Omental fat pad (tissue), 4 donors: ENCODE data around the gene C10orf95. TPM values are rescaled to one million over a fixed set of nuclear protein-coding genes. Genes with fewer than 3 reads are reported as not detected.

Experiments
- ATAC-seq: fragments of 150-250 bp; one replicate; pipeline ENCODE4 v1.9.1; 2016; ENCODE audit warnings: mild to moderate bottlenecking, moderate library complexity; ENCODE audit not compliant: low FRiP score
- DNase-seq: peaks from one replicate; pipeline ENCODE4 v3.0.0-alpha.2; 2019; ENCODE audit warnings: low spot score
- CTCF ChIP-seq, 3 donors: fragments of 450-650 bp; IDR thresholded peaks; one replicate each; pipeline ENCODE4 v1.5.1; 2016 to 2017; ENCODE audit warnings: antibody characterized with exemption in 3 of 3, mild to moderate bottlenecking in 3 of 3, moderate library complexity in 2 of 3
- total RNA-seq, 4 donors: library from RNA; depleted of rRNA; stranded (reverse); fragments of >200 nt; gene quantifications; one replicate each; pipeline ENCODE4 v1.1.0, GENCODE V29; 2016

Gene C10orf95
- total RNA-seq, 4 donors from 2014 or later = 0.84 TPM; not detected in 3

- no peak for TF ChIP-seq CTCF (IDR thresholded peaks at IDR 0.05)
- DNase-seq (no peak), ATAC-seq (no peak)
Measured at GRCh38 chr10:102411341-102412255, 39.7 kb downstream of the C10orf95 start.

- ATAC-seq (no peak), DNase-seq (no peak)
- TF ChIP-seq CTCF (IDR thresholded peaks at IDR 0.05) = no peak
Measured at GRCh38 chr10:102410429-102411073, 40.8 kb downstream of the C10orf95 start.

GRCh38 chr10:102409604-102410428, 41.5 kb downstream of the C10orf95 start:
- no peak for ATAC-seq
- no peak for DNase-seq
- no peak for TF ChIP-seq CTCF (IDR thresholded peaks at IDR 0.05)

- ATAC-seq = peak; percentile 73
- DNase-seq = no peak
- no peak for TF ChIP-seq CTCF (IDR thresholded peaks at IDR 0.05)
Measured at GRCh38 chr10:102408728-102409603, 42.4 kb downstream of the C10orf95 start.

- DNase-seq = no peak
- no peak for ATAC-seq
- TF ChIP-seq CTCF (IDR thresholded peaks at IDR 0.05) = no peak
Measured at GRCh38 chr10:102408131-102408727, 43.1 kb downstream of the C10orf95 start.
